GM21381 (cell line): ENCODE data around the gene SUPT3H.

Experiments used
- ATAC-seq: cut with Tn5 transposase; IDR thresholded peaks from one replicate; pipeline ENCODE4 v1.9.1; 2021; ENCODE audit warnings: mild to moderate bottlenecking, moderate library complexity; ENCODE audit not compliant: unreplicated experiment

Gene SUPT3H

GRCh38 chr6:45129051-45129450 lies 248.7 kb downstream of the SUPT3H start:
- ATAC-seq, result no peak

GRCh38 chr6:45127185-45127584 lies 250.5 kb downstream of the SUPT3H start:
- no peak for ATAC-seq

DNA sequence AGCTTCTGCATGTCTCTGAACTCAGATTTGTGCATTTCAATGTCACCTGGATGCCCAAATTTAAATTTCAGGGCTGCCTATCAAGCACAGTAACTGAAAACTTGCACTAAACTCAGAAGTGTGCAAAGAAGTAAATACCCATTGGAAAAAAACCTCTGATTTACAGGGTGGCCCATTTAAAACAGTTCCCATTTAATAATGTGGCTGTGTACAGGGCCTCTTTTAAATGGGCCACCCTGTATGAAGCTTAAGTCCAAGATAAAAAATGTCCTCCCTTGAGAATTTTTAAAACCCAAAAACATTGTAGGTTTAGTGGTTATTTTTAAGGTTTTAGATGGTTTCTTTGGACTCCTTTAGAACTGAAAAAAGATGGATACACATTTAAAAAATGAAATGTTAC lies 251.7 kb downstream of the SUPT3H start:
- ATAC-seq, result no peak

DNA sequence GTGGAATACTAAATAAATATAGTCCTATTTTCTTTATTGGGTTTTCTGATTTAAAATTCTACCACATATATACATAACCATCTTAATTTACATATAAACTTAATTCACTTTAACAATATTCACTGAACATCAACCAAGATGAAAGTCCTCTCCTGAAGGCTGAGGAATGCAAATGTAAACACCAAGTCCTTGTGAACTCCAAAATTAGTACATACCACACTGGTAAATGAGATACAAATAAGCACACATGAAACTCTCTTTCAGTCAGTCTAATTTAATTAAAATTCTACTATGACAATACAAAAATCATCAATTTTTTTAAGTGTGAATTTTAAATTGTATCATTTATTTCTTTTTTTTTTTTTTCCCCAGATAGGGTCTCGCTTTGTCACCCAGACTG lies 254.7 kb downstream of the SUPT3H start:
- ATAC-seq, result no peak

- ATAC-seq, result no peak
These were observed 259.0 kb downstream of the SUPT3H start for GRCh38 chr6:45118754-45119153.

- ATAC-seq, result no peak
These were observed 260.9 kb downstream of the SUPT3H start for GRCh38 chr6:45116714-45117410.

GRCh38 chr6:45115696-45116095 lies 262.0 kb downstream of the SUPT3H start:
- no peak for ATAC-seq

DNA sequence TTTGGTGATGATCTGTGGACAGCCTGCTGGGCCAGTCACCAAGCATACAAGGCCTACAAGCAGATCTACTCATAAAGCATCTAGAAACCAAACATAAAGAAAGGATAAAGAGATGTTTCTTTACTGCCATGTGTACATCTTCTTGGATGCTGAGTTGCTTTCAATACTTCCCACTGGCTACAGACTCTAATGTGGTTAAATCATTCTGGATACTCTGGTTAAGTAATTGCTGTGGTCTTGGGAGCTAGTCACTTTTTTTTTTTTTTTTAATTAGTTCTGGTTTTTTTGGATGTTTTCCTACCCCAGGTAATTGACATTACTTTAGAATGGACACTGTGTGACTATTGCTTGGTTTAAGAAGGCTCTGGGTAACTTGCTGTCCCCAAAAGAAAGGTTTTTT lies 265.0 kb downstream of the SUPT3H start:
- no peak for ATAC-seq

- no peak for ATAC-seq
These were observed 268.2 kb downstream of the SUPT3H start for GRCh38 chr6:45109551-45109950.

GRCh38 chr6:45105170-45105820 lies 272.4 kb downstream of the SUPT3H start:
- no peak for ATAC-seq

- ATAC-seq, result no peak
These were observed 273.3 kb downstream of the SUPT3H start for GRCh38 chr6:45104429-45104828.

- ATAC-seq, result no peak
These were observed 279.5 kb downstream of the SUPT3H start for GRCh38 chr6:45098256-45098655.

GRCh38 chr6:45094831-45095230 lies 282.9 kb downstream of the SUPT3H start:
- ATAC-seq, result no peak

DNA sequence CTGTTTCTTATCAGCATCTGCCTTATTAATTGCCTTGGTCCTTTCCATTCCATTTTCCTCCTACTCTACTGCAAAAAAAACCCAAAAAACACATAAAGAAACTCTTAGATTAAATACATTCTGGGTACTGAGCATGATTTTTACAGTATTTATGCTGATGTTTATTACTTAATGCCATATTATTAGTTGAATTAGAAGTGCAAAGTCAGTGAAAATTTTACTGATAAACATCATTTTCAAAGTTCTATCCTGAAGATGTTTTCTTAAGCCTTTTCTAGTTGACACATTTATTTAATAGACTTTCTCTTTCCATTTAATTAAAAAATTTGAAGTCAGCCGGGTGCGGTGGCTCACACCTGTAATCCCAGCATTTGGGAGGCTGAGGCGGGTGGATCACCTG lies 285.6 kb downstream of the SUPT3H start:
- ATAC-seq, result no peak

DNA sequence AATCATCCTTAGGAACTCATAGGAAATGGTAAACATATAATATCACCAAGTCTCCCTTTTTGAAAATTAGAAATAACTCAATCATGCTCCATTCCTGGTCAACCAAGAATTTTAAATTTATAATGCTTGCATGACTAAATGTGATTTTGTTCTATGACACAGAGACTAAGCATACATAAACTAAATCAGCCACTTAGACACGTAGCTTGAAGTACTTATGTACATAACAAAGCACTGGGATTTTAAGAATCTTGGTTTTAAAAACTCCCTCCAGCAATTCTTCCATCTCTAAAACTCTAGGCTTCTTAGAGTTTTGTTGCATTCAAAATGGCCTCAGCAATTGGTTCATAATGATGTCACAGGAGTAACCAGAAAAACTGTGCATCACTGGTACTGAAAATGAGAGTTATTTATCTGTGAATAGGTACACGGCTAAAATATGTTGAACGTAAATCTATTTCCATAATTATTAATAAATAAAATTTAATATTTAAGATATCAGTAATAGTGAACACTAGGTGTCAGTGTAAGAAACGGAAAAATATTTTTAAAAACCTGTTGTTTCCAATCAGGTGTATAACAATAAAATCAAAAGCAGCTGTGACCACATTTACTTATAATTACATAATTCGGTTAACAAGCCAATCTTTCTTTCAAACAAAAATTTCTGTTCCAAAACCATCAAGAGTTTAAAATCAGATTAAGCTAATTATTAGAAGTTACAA lies 291.2 kb downstream of the SUPT3H start:
- ATAC-seq, result no peak

GRCh38 chr6:45084257-45084656 lies 293.5 kb downstream of the SUPT3H start:
- ATAC-seq, result no peak

GRCh38 chr6:45082091-45082490 lies 295.6 kb downstream of the SUPT3H start:
- ATAC-seq, result no peak

DNA sequence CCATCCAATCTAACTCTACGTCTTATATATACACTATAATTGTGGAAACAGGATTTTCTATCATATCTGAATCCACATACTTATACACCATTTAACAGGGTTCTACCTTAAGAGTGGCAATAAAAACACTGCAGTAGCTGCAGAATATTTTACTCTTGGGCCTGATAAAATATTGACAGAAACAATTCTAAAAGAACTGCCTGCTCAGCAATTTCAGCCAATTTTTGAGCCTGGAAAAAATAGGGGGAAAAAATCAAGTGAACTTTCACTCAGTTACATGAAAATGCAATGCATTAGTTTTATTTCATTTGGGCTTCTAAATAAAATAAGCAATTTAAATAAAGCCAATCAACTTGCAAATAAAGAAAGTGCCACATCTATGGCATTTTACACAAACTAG lies 296.1 kb downstream of the SUPT3H start:
- ATAC-seq, result no peak

DNA sequence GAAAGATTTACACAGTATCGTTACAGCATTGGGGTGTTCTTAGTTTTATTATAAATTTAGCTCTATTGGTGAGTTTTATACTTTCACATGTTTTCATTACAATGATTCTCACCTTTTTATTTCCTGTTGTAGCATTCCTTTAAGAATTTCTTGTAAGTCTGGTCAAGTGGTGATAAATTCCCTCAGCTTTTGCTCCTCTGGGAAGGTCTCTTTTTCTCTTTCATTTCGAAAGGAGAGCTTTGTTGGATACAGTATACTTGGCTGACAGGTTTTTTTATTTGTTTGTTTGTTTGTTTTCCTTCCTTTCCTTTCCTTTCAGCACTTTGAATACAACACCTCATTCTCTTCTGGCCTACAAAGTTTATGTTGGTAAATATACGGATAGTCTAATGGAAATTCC lies 299.3 kb downstream of the SUPT3H start:
- no peak for ATAC-seq

DNA sequence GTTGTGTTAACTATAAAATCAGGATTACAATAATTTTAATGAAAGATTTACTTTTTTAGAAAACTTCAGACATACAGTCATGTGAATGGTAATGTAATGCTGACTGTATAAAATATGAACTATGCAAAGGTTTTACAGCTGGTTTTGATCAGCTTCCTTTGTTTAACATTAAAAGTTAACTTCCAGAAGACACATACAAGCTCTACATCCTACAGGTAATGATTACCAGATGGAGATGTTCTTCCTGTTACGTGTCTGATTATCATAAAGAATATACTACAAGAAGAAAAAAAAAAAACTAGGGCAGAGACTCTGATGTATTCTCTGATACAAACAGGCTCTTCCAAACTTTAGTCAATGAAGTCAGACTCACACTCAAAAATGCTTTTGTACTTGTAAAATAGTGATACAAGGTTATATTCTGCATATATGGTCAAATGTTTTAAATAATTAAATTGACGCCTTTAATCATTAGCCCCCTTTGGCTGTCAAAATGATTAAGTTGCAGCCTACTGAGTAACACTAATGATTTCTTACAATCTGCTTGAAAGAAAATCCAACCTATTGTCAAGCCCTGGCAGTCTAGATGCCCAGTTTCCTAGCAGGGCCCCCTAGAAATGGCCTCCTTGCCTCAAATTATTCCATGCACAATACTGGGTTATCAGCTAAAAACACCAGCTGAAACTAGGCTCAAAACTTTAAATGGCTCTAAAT lies 301.4 kb downstream of the SUPT3H start:
- no peak for ATAC-seq

- ATAC-seq, result no peak
These were observed 302.5 kb downstream of the SUPT3H start for GRCh38 chr6:45075246-45075645.
